Measurements from ENCODE around the gene B3GALNT1. TPM values are rescaled to one million over a fixed set of nuclear protein-coding genes. Genes with fewer than 3 reads are reported as not detected.

B3GALNT1 gene
- total and polyA plus RNA-seq, 2 donors from 2014 or later: 18.0 to 25.7 TPM

DNA sequence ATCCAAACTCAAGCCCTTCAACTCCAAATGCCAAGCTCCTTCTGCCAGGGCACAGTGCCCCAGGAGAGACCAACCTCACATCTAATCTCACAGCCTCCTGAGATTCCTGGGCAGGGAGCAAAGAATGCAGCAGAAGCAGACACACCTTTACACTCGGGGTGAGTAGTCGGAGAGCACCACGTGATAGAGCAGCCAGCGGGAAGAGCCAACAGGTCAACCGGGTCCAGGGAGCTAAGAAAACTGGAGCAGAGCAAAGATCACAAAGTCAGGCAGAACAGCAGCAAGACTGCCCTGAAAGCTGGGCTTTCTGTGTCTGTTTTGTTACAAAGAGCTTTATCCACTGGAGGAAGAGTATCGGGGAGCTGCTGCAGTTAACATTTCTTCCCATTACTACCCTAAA lies 4.2 kb downstream of the B3GALNT1 start:
- Histone ChIP-seq H3K27me3 (ENCODE audit: control insufficient read depth, insufficient read depth, low read length) (no peaks in the 10 kb centered on the region), H3K27ac (ENCODE audit: low read depth in 2 of 2, low read length in 2 of 2) (no peak overlapping the region), H3K9ac (ENCODE audit: low read length in 3 of 3) (no peak overlapping the region), H3K4me3 (ENCODE audit: low read length in 3 of 3) (no peak overlapping the region), H3K4me1 (ENCODE audit: control insufficient read depth in 2 of 3, insufficient read depth in 2 of 3, low read depth in 1 of 3, low read length in 3 of 3) (peaks cover 0 to 5% (median 0%) of the 10 kb centered on the region in 3 donors), H3K36me3 (ENCODE audit: control insufficient read depth in 2 of 3, insufficient read depth in 3 of 3, low read length in 3 of 3) (peaks cover 0 to 5% (median 3%) of the 10 kb centered on the region in 3 donors), H3K9me3 (ENCODE audit: control insufficient read depth in 2 of 3, insufficient read depth in 1 of 3, low read length in 3 of 3) (no peaks in the 10 kb centered on the region)
- DNase-seq: no peak
- TF ChIP-seq, protein P1, sequence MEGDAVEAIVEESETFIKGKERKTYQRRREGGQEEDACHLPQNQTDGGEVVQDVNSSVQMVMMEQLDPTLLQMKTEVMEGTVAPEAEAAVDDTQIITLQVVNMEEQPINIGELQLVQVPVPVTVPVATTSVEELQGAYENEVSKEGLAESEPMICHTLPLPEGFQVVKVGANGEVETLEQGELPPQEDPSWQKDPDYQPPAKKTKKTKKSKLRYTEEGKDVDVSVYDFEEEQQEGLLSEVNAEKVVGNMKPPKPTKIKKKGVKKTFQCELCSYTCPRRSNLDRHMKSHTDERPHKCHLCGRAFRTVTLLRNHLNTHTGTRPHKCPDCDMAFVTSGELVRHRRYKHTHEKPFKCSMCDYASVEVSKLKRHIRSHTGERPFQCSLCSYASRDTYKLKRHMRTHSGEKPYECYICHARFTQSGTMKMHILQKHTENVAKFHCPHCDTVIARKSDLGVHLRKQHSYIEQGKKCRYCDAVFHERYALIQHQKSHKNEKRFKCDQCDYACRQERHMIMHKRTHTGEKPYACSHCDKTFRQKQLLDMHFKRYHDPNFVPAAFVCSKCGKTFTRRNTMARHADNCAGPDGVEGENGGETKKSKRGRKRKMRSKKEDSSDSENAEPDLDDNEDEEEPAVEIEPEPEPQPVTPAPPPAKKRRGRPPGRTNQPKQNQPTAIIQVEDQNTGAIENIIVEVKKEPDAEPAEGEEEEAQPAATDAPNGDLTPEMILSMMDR (IDR thresholded peaks at IDR 0.05; ENCODE audit: borderline replicate concordance, extremely low read depth, insufficient read depth): no peak
- intact Hi-C loops (cut with DNase I): no loop called here
- no peak for FAIRE-seq

DNA sequence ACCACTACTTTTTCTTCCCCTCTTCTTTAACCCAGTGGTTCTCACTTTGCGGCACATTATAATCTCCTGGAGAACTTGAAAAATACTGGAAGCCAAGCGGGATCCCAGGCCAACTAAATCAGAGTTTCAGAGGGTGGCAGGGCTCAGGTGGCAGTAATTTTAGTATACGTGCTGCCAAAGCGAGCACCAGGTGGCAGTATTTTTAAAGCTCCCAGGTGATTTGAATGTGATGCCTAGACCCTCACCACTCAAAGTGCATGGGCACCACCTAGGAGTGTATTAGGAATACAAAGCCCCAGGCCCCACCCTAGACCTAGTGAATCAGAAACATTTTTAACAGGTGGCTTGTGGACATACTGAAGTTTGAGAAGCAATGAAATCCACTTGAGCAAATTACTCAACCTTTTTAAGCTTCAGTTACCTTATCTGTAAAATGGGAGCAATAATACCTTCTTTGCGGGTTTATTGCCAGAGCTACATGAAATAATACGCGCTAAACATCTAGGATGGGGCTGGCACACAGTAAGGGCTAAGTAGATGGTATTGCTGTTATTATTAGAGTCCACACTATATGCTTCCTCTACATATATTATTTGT lies 8.3 kb downstream of the B3GALNT1 start:
- H3K27me3 ChIP-seq (ENCODE audit: control insufficient read depth, insufficient read depth, low read length): no peaks in the 10 kb centered on the region
- H3K9ac ChIP-seq (ENCODE audit: low read length in 3 of 3): no peak overlapping the region
- H3K9me3 ChIP-seq (ENCODE audit: control insufficient read depth in 2 of 3, insufficient read depth in 1 of 3, low read length in 3 of 3): no peaks in the 10 kb centered on the region
- H3K36me3 ChIP-seq (ENCODE audit: control insufficient read depth in 2 of 3, insufficient read depth in 3 of 3, low read length in 3 of 3): peaks cover 0 to 5% (median 0%) of the 10 kb centered on the region in 3 donors
- FAIRE-seq (no peak), DNase-seq (peak in 2 of 5 donors; percentile 22 to 32)
- peaks cover 0 to 5% (median 0%) of the 10 kb centered on the region in 3 donors for H3K4me1 ChIP-seq (ENCODE audit: control insufficient read depth in 2 of 3, insufficient read depth in 2 of 3, low read depth in 1 of 3, low read length in 3 of 3)
- no peak overlapping the region for H3K4me3 ChIP-seq (ENCODE audit: low read length in 3 of 3)
- no peak overlapping the region for H3K27ac ChIP-seq (ENCODE audit: low read depth in 2 of 2, low read length in 2 of 2)
- intact Hi-C loops (cut with DNase I): no loop called here
- TF ChIP-seq, protein P1 (IDR thresholded peaks at IDR 0.05; ENCODE audit: borderline replicate concordance, extremely low read depth, insufficient read depth): peak; percentile 25

- FAIRE-seq: no peak
Measured at GRCh38 chr3:161093895-161094294, 11.3 kb downstream of the B3GALNT1 start.

More at GRCh38 chr3:161093895-161094294, 11.3 kb downstream of the B3GALNT1 start:
- Histone ChIP-seq H3K9me3 (ENCODE audit: control insufficient read depth in 2 of 3, insufficient read depth in 1 of 3, low read length in 3 of 3) (no peaks in the 10 kb centered on the region), H3K36me3 (ENCODE audit: control insufficient read depth in 2 of 3, insufficient read depth in 3 of 3, low read length in 3 of 3) (peaks cover 2 to 5% (median 2%) of the 10 kb centered on the region in 3 donors), H3K9ac (ENCODE audit: low read length in 3 of 3) (no peak overlapping the region), H3K27me3 (ENCODE audit: control insufficient read depth, insufficient read depth, low read length) (no peaks in the 10 kb centered on the region), H3K4me3 (ENCODE audit: low read length in 3 of 3) (no peak overlapping the region), H3K4me1 (ENCODE audit: control insufficient read depth in 2 of 3, insufficient read depth in 2 of 3, low read depth in 1 of 3, low read length in 3 of 3) (no peaks in the 10 kb centered on the region), H3K27ac (ENCODE audit: low read depth in 2 of 2, low read length in 2 of 2) (no peak overlapping the region)
- TF ChIP-seq, protein P1 (IDR thresholded peaks at IDR 0.05; ENCODE audit: borderline replicate concordance, extremely low read depth, insufficient read depth): no peak
- intact Hi-C loops (cut with DNase I): no loop called here
- no peak for DNase-seq

Measured in kidney (tissue), 14 donors.